Measurements from ENCODE around the gene ZMYND8. TPM values are rescaled to one million over a fixed set of nuclear protein-coding genes. Genes with fewer than 3 reads are reported as not detected.

Gene ZMYND8
- total RNA-seq, 2 experiments from 2014 or later: 33.0 to 34.3 TPM

DNA sequence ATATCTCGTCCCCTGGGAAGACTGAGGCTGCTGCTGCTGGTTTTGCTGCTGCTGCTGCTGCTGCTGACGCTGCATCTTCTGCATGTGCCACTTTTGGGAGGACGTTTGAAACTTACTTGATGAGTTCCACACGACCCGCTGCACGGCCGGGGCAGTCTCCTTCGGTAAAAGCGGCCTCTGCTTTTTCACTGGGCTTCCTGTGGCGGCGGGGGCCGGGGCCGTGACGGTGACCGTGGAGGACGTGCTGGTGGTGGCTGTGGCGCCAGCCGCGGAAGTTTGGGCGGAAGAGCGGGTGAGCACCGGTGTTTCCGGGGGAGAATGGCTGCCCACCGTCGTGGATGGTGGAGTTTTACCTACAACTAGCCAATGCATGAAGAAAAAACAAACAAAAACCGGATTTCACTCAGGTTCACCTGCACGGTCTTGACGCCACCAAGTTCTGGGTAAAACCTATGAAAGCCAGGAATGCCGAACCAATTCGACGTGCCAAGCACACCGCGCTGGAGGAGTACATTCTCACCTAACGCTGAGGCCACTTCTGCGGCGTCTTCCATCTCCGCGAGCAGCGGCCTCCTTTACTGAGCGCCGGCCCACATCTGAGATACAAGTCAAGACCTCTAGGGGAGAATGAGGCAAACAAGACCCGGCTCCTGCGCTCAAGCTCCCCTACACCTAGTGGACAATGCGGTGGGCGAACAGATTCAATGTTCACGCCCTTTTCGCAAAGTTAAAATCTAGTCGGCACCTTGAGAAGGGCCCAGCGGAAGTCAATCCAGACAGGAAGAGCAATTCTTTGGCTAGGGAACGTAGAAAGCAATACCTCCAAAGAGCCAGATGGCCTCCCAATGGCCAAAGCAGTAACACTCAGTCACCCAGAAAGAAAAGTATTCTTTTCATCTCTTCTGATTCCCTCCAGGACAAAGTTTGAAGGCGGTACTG is 117.5 kb downstream of the ZMYND8 start:
- ATAC-seq (ENCODE audit: poor library complexity) (no peak), DNase-seq (no peak)
- no peak overlapping the region for H3K27ac Mint-ChIP-seq
- ChIA-PET CTCF (no interaction called here), POLR2A (no interaction called here)
- no peaks in the 10 kb centered on the region for H3K4me1 ChIP-seq (ENCODE audit: insufficient read depth, low read length)
- no peaks in the 10 kb centered on the region for H3K9me3 Mint-ChIP-seq
- no peak overlapping the region for H3K27ac ChIP-seq (ENCODE audit: low read depth in 1 of 2, low read length in 2 of 2)
- H3K9me3 ChIP-seq (ENCODE audit: control insufficient read depth in 1 of 2, insufficient read depth in 1 of 2, low read length in 2 of 2): no peaks in the 10 kb centered on the region
- H3K4me3 ChIP-seq (ENCODE audit: low read length): no peak overlapping the region
- peaks cover 75% of the 10 kb centered on the region for H3K36me3 Mint-ChIP-seq (ENCODE audit: low read depth)
- no peak overlapping the region for H3K4me3 Mint-ChIP-seq
- no peaks in the 10 kb centered on the region for H3K4me1 Mint-ChIP-seq (ENCODE audit: low read depth)
- peaks cover 73% of the 10 kb centered on the region for H3K36me3 ChIP-seq (ENCODE audit: insufficient read depth, low read length)
- intact Hi-C loops (cut with DNase I, micrococcal nuclease): no loop called here
- no peaks in the 10 kb centered on the region for H3K27me3 Mint-ChIP-seq
- TF ChIP-seq, protein P1, sequence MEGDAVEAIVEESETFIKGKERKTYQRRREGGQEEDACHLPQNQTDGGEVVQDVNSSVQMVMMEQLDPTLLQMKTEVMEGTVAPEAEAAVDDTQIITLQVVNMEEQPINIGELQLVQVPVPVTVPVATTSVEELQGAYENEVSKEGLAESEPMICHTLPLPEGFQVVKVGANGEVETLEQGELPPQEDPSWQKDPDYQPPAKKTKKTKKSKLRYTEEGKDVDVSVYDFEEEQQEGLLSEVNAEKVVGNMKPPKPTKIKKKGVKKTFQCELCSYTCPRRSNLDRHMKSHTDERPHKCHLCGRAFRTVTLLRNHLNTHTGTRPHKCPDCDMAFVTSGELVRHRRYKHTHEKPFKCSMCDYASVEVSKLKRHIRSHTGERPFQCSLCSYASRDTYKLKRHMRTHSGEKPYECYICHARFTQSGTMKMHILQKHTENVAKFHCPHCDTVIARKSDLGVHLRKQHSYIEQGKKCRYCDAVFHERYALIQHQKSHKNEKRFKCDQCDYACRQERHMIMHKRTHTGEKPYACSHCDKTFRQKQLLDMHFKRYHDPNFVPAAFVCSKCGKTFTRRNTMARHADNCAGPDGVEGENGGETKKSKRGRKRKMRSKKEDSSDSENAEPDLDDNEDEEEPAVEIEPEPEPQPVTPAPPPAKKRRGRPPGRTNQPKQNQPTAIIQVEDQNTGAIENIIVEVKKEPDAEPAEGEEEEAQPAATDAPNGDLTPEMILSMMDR (IDR thresholded peaks at IDR 0.05): no peak
- H3K27me3 ChIP-seq (ENCODE audit: control insufficient read depth in 1 of 2, insufficient read depth in 2 of 2, low read length in 2 of 2): no peaks in the 10 kb centered on the region

DNA sequence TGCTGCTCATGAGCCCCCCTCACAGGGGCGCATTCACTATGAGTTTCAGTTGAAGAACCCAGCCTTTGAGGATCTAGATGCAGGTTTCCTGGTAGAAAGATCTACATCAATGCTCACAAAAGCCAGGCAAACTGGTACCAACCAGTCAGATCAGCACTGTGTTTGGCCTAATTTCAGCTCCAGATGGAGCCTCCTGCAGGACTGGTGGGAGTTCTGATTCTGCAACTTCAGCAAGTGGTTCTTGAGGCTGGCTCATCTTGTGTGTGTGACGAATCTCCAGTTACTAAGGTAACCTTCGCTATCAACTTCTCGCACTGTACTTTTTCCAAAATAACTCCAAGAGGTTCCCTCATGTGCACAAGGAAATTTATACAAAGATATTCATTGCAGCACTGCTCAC is 118.8 kb downstream of the ZMYND8 start:
- DNase-seq (no peak), ATAC-seq (ENCODE audit: poor library complexity) (no peak)
- H3K27me3 Mint-ChIP-seq: no peaks in the 10 kb centered on the region
- TF ChIP-seq, protein P1 (IDR thresholded peaks at IDR 0.05): no peak
- H3K27ac Mint-ChIP-seq: no peak overlapping the region
- peaks cover 73% of the 10 kb centered on the region for H3K36me3 Mint-ChIP-seq (ENCODE audit: low read depth)
- Histone ChIP-seq H3K4me1 (ENCODE audit: insufficient read depth, low read length) (no peaks in the 10 kb centered on the region), H3K27ac (ENCODE audit: low read depth in 1 of 2, low read length in 2 of 2) (no peak overlapping the region), H3K9me3 (ENCODE audit: control insufficient read depth in 1 of 2, insufficient read depth in 1 of 2, low read length in 2 of 2) (no peaks in the 10 kb centered on the region), H3K36me3 (ENCODE audit: insufficient read depth, low read length) (peaks cover 72% of the 10 kb centered on the region), H3K4me3 (ENCODE audit: low read length) (no peak overlapping the region), H3K27me3 (ENCODE audit: control insufficient read depth in 1 of 2, insufficient read depth in 2 of 2, low read length in 2 of 2) (no peaks in the 10 kb centered on the region)
- ChIA-PET CTCF (no interaction called here), POLR2A (interaction anchor here (0.5 kb wide), 1 partner anchor 60 kb away, joined by 3 read pairs; no protein-coding TSS in a partner anchor)
- no peak overlapping the region for H3K4me3 Mint-ChIP-seq
- no peaks in the 10 kb centered on the region for H3K9me3 Mint-ChIP-seq
- intact Hi-C loops (cut with DNase I, micrococcal nuclease): no loop called here
- no peaks in the 10 kb centered on the region for H3K4me1 Mint-ChIP-seq (ENCODE audit: low read depth)

DNA sequence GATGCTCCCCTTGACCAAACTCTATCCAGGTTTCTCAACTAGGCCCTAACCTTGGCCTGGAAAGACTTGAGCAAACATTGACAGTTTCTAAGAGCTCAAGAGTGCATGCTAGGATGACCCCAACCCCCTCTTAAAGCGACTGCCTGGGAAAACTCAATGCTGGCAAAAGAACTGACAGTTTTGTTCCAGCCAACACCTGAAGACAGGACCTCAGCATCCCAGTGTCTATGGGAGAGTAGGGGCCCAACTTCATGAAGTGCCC is 119.9 kb downstream of the ZMYND8 start:
- no peak overlapping the region for H3K27ac ChIP-seq (ENCODE audit: low read depth in 1 of 2, low read length in 2 of 2)
- H3K27ac Mint-ChIP-seq: peak overlapping the region; percentile 14

More for the DNA sequence above, 119.9 kb downstream of the ZMYND8 start:
- Histone ChIP-seq H3K4me3 (ENCODE audit: low read length) (no peak overlapping the region), H3K36me3 (ENCODE audit: insufficient read depth, low read length) (peaks cover 74% of the 10 kb centered on the region), H3K4me1 (ENCODE audit: insufficient read depth, low read length) (no peaks in the 10 kb centered on the region), H3K27me3 (ENCODE audit: control insufficient read depth in 1 of 2, insufficient read depth in 2 of 2, low read length in 2 of 2) (no peaks in the 10 kb centered on the region), H3K9me3 (ENCODE audit: control insufficient read depth in 1 of 2, insufficient read depth in 1 of 2, low read length in 2 of 2) (no peaks in the 10 kb centered on the region)
- no peaks in the 10 kb centered on the region for H3K27me3 Mint-ChIP-seq
- peaks cover 74% of the 10 kb centered on the region for H3K36me3 Mint-ChIP-seq (ENCODE audit: low read depth)
- intact Hi-C loops (cut with DNase I, micrococcal nuclease): no loop called here
- TF ChIP-seq, protein P1 (IDR thresholded peaks at IDR 0.05): no peak
- no peak for DNase-seq
- no peaks in the 10 kb centered on the region for H3K4me1 Mint-ChIP-seq (ENCODE audit: low read depth)
- H3K9me3 Mint-ChIP-seq: no peaks in the 10 kb centered on the region
- CTCF ChIA-PET: no interaction called here
- ATAC-seq (ENCODE audit: poor library complexity): no peak
- H3K4me3 Mint-ChIP-seq: no peak overlapping the region
- POLR2A ChIA-PET: no interaction called here
